GM12873 (cell line): ENCODE data around the gene CLCN7.

Experiments used
- TF ChIP-seq, protein P1 (sequence below): IDR thresholded peaks from 2 replicates; pipeline ENCODE4 v1.5.1; 2012; ENCODE audit warnings: low read depth, mild to moderate bottlenecking, moderate library complexity, low read length, control low read depth; ENCODE audit not compliant: insufficient read depth; ENCODE audit errors: missing control alignments

CLCN7 gene

DNA sequence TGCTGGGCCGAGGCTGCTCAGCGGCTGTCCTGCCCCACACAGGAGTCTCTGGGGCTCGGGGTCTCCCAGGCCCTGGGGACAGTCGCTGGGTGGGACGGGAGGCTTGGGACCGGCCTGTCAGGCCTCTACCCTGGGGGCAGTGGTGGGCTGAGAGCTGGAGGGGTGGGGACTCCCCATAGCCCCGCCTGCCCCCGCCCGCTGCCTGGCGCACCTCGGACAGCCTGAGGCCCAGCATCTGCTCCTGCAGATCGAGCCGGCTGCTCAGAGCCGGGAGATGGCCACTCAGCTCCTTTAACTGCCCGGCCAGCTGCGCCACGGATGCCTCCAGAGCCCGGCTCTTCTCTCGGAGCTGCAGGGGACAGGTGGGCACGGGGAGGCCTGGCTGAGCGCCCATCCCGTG is 37.2 kb downstream of the CLCN7 start:
- TF ChIP-seq, protein P1, sequence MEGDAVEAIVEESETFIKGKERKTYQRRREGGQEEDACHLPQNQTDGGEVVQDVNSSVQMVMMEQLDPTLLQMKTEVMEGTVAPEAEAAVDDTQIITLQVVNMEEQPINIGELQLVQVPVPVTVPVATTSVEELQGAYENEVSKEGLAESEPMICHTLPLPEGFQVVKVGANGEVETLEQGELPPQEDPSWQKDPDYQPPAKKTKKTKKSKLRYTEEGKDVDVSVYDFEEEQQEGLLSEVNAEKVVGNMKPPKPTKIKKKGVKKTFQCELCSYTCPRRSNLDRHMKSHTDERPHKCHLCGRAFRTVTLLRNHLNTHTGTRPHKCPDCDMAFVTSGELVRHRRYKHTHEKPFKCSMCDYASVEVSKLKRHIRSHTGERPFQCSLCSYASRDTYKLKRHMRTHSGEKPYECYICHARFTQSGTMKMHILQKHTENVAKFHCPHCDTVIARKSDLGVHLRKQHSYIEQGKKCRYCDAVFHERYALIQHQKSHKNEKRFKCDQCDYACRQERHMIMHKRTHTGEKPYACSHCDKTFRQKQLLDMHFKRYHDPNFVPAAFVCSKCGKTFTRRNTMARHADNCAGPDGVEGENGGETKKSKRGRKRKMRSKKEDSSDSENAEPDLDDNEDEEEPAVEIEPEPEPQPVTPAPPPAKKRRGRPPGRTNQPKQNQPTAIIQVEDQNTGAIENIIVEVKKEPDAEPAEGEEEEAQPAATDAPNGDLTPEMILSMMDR = no peak

DNA sequence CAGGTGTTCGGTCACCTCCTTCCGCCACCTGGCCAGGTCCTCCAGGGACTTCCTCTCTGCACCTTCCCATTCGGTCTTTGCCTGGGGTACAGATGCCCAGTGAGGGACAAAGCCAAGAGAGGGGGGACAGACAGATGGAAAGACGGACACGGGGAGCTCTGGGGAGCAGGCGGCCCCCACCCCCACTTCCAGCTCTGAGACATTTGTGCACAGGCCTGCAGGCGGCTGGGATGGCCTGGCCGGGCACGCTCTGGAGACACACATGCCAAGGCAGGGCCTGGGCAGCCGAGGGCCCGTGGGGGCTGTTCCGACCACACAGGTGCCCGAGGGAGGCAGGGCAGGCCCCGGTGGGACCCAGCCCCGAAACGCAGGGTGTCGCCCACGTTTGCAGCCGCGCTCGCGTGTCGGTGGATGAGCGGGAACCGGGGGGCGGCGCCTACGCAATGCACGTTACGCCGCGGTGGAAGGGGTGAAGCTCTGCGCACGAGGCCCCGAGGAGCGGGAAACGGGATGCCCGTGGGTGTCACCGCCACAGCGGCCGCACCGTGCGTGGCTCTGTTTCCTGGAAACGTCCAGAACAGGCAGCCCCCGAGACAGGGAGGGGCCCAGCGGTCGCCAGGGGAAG is 38.0 kb downstream of the CLCN7 start:
- TF ChIP-seq, protein P1 = no peak

DNA sequence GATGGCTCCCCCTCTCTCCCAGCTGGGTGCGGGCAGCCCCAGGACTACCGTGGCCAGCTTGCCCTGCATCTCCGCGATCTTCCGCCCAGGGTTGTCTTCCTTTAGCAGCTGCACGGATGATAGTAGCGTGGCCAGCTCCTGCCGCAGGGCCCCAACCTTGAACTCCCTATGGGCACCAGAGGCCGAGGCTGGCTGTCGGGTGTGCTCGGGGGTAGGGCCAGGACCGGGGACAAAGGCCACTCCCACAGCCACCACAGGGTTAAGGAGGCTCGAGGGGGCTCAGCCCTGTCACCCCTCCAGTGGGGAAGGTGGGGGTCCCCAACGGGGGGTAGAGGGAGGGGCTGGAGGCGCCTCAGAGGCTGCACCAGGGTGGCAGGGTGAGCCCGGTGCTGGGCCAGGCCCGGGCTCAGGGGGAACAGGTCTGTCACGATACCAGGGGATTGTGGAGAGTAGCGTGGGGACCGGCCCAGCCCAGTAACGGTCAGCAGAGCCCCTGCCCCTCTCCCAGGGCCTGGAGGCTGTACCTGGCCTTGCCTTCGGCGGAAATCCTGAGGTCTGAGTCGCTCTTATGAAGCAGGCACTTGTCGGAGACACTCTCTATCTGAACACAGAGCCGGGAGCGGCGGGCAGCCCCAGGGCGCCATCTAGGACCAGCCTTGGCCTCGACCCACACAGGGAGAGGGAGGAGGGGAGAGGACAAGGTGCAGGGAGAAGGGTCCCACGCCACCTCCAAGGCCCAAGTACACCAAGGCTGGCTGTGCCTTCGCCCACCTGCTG is 38.7 kb downstream of the CLCN7 start:
- TF ChIP-seq, protein P1 = no peak

DNA sequence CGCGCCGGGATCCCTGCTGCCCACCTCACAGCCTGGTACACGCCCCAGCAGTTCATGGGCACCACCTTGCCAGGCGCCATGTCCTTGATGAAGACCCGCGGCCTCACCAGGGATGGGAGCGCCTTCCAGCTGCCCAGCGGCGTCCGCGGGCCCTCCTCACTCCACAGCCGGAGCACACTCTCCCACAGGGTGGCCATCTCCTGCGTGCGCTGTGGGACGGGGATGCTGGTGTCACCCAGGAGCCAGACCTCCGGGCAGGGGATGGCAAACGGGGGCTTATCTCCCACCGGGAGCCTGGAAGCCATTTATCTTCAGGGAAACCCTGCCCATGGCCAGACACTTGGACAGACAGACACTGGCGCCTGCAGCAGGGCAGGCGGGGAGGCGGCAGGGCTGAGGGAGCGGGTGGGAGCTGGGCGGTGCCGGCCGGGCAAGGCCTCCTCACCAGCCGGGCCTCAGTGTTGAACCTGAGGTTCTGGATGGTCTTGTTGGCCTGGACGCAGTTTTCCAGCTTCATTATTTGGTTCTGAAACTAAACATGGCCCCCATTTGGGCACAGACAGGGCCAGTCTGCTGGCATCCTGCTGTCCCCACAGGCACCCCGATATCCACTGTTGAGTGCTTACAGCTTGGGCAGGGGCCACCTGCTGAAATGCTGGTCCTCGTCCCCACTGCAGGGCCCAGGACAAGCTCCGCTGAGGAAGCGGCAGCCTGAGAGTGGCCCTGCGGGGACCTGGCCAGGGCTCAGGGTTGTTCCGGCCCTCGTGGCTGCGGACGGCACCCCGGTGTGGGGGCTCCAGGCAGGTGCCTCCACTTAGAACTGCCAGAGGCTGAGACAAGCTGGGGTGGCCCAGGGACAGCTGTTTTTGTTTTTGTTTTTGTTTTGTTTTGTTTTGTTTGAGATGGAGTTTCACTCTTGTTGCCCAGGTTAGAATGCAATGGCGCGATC is 39.9 kb downstream of the CLCN7 start:
- TF ChIP-seq, protein P1 = no peak

DNA sequence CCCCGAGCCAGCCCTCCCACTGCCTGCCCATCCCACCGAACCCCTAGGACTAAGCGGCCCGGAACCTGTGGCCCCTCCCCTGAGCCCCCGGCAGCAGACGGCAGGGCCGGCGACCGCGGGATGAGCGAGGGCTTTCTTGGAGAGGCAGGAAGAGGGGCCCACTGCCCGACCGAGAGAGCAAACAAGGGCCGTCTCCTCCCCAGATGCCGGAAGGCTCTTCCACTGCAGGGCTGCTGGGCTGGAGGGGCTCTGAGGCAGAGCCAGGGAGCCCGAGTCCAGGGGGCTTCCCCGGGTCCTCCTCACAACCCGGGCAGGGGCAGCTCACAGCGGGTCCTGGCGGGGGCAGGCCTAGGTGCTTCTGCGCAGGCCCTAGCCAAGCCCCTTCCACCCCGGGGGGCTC is 41.1 kb downstream of the CLCN7 start:
- TF ChIP-seq, protein P1 = no peak

DNA sequence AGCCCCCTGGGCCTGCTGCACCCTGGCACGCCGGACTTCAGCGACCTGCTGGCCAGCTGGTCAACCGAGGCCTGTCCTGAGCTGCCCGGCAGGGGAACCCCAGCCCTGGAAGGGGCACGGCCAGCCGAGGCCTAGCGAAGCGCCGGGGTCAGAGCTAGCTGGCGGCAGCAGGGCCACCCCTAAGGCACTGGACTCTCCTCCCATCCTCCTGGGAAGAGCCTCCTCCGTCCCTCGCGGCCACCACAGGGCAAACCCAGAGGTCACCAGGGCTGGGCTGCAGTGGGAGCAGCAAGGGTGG is 41.6 kb downstream of the CLCN7 start:
- TF ChIP-seq, protein P1 = no peak
